Keratinocyte (primary cell): Measurements from ENCODE around the gene BANP.
"Not testable (repeated sequence)": the region's sequence is repeated elsewhere in the genome, so short reads cannot be mapped to it uniquely, and the experiment has no call there.

ENCODE experiments used
- CTCF ChIP-seq, 3 experiments: IDR thresholded peaks in 1 of 3; conservative IDR thresholded peaks in 1 of 3; optimal IDR thresholded peaks in 1 of 3; 2 replicates in 2 of 3; 3 replicates in 1 of 3; pipeline versions ENCODE3 to v1.5.1; 2011; ENCODE audit warnings: low read length in 3 of 3, mild to moderate bottlenecking in 3 of 3, moderate library complexity in 2 of 3, control low read depth in 1 of 3, inconsistent platforms in 1 of 3; ENCODE audit not compliant: insufficient read depth in 2 of 3; ENCODE audit errors: extremely low read depth in 1 of 3
- EZH2 ChIP-seq: IDR thresholded peaks from one replicate; pipeline ENCODE4 v1.6.1; 2012; ENCODE audit warnings: inconsistent platforms, mild to moderate bottlenecking, low read length, moderate library complexity

DNA sequence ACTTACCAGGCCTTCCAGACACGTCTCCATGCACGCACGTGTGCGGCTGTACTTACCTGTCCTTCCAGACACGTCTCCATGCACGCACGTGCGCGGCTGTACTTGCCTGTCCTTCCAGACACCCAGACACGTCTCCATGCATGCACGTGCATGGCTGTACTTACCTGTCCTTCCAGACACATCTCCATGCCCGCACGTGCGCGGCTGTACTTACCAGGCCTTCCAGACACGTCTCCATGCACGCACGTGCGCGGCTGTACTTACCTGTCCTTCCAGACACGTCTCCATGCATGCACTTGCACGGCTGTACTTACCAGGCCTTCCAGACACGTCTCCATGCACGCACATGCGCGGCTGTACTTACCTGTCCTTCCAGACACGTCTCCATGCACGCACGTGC is 47.8 kb downstream of the BANP start:
- TF ChIP-seq CTCF (optimal IDR thresholded peaks at IDR 0.05 in 1 of 3, IDR thresholded peaks at IDR 0.05 in 1 of 3, conservative IDR thresholded peaks at IDR 0.05 in 1 of 3; ENCODE audit: extremely low read depth in 1 of 3, insufficient read depth in 2 of 3, low read length in 3 of 3); EZH2: not testable (repeated sequence)
